Upper lobe of left lung (tissue), 4 donors: ENCODE results near the gene ST3GAL3.

Experiments used
- CTCF ChIP-seq, 6 experiments: fragments of 450-650 bp in 4 of 6; fragments of 200-600 bp in 2 of 6; sonication (generic) in 2 of 6; IDR thresholded peaks; one replicate each; pipeline ENCODE4 v1.5.1; 2016 to 2019; ENCODE audit warnings: antibody characterized with exemption in 6 of 6
- EP300 ChIP-seq, 4 donors: sonication (generic); formaldehyde crosslinking; IDR thresholded peaks; one replicate each; pipeline ENCODE4 v1.5.1; 2017; ENCODE audit warnings: antibody characterized with exemption in 4 of 4, control low read depth in 2 of 4
- POLR2A ChIP-seq, 4 donors: fragments of 450-650 bp; IDR thresholded peaks; one replicate each; pipeline ENCODE4 v1.5.1; 2016 to 2017; ENCODE audit warnings: antibody characterized with exemption in 4 of 4, mild to moderate bottlenecking in 2 of 4
- POLR2AphosphoS5 ChIP-seq, 2 donors: sonication (generic); formaldehyde crosslinking; IDR thresholded peaks; one replicate each; pipeline ENCODE4 v1.5.1; 2017; ENCODE audit warnings: antibody characterized with exemption in 2 of 2

- no peak for TF ChIP-seq CTCF (IDR thresholded peaks at IDR 0.05)
- TF ChIP-seq POLR2A (IDR thresholded peaks at IDR 0.05): no peak
- TF ChIP-seq EP300 (IDR thresholded peaks at IDR 0.05): no peak
- no peak for TF ChIP-seq POLR2AphosphoS5 (IDR thresholded peaks at IDR 0.05)
Observed at GRCh38 chr1:43961692-43962091, 254.4 kb downstream of the ST3GAL3 start.
